GM12873 (cell line): Measurements from ENCODE around the gene CHPF.
A peak's percentile ranks its signal among the peaks of the same experiment; 100 is the strongest.

Experiments used
- TF ChIP-seq, protein P1 (sequence below): IDR thresholded peaks from 2 replicates; pipeline ENCODE4 v1.5.1; 2012; ENCODE audit warnings: low read depth, mild to moderate bottlenecking, moderate library complexity, low read length, control low read depth; ENCODE audit not compliant: insufficient read depth; ENCODE audit errors: missing control alignments

Gene CHPF

DNA sequence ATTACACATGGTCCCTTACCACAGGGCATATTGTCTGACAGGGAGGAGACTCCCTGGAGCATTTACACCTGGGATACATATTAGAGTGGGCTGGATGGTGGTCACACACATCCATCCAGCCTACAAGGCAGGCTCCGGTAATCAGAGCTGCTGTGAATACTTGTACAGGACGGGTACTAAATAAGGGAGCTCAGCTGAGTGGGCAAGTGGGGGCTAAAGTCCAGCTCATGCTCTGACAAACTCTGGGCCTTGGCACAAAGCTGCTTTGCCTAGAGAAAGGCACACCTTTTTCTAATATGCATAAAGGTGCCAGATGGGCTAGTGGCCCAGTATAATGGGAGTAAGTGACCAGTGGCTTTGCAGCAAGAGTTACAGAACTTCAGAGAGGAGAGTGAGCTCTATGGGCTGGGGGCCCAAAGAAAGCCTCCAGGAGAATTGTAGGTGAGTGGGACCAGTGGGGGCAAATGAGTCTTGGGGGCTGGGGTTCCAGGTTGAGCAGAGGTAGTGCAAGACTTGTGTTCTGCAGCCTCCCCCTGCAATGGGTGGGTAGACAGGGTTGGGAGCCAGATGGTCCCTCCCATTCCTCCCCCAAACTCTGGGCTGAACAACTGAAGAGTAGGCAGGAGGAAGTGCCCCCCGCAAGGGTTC lies 1.8 kb upstream of the CHPF start:
- TF ChIP-seq, protein P1, sequence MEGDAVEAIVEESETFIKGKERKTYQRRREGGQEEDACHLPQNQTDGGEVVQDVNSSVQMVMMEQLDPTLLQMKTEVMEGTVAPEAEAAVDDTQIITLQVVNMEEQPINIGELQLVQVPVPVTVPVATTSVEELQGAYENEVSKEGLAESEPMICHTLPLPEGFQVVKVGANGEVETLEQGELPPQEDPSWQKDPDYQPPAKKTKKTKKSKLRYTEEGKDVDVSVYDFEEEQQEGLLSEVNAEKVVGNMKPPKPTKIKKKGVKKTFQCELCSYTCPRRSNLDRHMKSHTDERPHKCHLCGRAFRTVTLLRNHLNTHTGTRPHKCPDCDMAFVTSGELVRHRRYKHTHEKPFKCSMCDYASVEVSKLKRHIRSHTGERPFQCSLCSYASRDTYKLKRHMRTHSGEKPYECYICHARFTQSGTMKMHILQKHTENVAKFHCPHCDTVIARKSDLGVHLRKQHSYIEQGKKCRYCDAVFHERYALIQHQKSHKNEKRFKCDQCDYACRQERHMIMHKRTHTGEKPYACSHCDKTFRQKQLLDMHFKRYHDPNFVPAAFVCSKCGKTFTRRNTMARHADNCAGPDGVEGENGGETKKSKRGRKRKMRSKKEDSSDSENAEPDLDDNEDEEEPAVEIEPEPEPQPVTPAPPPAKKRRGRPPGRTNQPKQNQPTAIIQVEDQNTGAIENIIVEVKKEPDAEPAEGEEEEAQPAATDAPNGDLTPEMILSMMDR = no peak

DNA sequence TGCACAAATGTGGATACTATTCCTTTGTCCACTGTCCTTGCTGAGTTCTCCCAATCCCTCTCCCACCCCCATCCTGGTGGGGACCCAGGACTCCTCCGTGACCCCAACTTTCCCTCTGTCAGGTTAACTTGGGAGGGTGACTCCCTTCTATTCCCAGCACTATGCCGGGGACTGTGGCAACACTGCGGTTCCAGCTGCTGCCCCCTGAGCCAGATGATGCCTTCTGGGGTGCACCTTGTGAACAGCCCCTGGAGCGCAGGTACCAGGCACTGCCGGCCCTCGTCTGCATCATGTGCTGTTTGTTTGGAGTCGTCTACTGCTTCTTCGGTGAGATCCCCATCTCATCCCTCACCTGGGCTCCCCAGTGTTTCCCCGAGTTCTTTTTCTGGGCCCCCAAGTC lies 958 bp upstream of the CHPF start:
- TF ChIP-seq, protein P1 = no peak

DNA sequence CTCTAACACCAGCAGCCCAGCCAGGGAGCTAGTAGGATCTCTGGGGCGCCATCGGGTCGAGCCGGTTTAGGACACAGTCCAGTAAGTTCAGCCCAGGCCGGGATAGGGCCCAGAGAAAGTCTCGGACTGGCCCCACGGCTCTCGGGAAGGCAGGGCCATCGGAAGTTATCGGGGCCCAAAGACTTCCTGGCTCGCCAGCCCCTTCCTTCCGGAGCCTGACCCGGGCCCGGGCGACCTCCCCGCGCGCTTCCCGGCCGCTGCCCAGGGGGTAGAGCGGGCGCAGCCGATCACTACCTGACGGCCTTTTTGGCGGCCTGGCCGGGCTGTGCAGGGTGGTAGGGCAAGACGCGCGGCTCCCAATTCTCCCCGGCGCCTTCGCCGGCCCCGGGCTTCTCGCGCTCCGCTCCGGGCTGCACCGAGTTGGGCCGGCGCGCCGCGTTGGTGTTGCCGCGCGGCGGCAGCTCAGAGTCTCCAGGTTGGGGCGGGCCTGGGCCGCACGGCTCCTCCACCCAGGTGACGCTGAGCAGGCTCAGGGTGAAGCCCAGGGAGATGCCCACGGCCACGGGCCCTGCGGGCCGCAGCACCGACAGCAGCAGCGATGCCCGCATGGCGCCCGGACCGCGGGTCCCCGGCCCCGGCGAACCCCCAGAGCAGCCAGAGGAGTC lies 546 bp downstream of the CHPF start:
- TF ChIP-seq, protein P1 = no peak

DNA sequence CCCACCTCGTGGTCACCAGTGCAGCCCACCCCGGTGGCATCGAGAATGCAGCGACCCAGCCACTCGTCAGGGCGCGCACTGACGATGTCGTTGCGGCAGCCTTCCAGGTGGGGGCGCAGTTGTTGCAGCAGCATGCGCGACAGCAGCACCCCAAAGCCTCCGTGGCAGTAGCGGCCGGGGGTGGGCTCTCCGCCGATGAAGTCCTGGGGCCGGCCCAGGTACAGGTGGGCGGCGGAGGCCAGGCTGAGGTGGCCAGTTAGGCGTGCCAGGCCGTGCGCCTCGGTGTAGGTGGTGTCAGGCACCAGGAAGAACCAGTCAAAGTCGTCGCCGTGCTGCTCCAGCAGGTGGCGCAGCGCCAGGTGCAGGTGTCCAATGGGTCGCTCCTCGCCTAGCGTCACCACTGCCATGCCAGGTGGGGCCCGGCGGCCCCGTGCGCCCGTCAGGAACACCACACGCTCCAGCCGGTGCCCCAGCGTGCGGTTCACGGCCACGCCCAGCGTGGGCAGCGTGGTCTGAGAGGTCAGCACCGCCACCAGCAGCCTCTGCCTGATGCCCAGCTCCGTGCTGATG lies 1.9 kb downstream of the CHPF start:
- TF ChIP-seq, protein P1 = peak; percentile 90

DNA sequence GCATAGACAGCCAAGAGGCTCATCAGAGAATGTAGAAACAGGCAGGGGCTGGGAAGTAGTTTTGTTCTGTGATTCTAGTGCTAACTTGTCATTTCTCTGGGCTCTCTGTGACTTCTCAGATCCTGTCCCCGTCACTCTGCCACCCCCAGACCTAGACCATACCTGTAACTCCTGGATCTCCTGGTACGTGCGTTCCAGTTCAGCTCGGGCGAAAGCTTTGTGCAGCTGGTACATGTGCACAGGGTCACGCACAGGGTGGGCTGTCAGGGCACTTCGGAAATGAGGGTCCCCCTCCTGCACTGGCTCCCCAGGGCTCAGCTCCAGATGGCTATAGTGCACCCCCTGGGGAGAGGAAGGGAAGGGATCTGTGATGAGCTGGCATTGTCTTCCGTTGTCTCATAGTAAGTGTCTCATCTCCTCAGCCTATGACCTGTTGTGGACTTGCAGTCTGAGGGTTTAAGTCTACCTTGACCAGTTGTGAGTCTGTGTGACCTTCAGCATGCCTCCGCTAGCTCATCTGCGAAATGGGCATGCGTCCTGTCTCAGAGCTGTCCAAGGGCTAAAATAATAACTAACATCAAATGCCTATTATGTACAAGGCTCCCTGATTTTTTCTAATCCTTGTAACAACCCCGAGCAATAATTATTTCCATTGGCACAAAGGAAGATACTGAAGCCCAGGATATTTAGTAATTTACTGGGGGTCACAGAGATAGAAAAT lies 2.7 kb downstream of the CHPF start:
- TF ChIP-seq, protein P1 = no peak

DNA sequence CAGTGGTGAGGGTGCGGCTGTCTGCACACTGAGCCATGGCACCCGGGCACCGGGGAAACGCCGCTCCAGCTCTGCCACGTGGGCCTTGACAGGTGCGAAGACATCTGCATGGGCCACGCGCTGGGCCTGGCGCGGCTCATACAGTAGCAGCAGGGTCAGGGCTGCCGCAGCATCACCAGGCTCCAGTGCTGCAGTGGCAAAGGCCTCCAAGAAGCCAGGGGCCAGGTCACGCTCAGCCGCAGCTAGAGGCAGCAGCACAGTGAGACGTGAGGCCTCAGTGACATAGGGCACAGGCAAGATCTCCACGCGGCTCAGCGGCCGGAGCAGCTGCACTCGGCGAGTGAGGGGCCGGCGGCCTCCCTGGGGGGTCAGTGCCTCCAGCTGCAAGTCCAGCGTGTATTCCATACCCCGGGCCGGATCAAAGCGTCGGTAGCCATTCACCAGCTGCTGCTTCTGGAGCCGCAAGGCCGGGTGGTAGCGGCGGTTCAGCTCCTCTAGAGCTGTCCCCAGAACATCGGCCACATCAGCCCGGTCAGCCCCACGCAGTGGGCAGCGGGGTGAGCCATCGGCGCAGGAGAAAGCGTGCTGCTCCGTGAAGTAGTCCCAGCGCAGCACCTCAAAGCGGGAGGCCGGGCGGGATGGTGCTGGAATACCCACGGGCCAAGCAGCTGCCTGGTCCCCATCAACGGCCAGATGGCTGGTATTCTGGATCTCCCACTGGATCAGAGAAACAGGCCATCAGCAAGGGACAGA lies 3.5 kb downstream of the CHPF start:
- TF ChIP-seq, protein P1 = no peak
